Measurements from ENCODE around the gene PDK4.

PDK4 gene

GRCh38 chr7:95550546-95550945, 45.8 kb downstream of the PDK4 start:
- FAIRE-seq (no peak), DNase-seq (ENCODE audit: insufficient read length, low spot score) (no peak)
- TF ChIP-seq POLR2A (IDR thresholded peaks at IDR 0.05; ENCODE audit: low read depth, low read length) (no peak), SPI1 (IDR thresholded peaks at IDR 0.05; ENCODE audit: low read depth, low read length) (no peak), POU2F2 (IDR thresholded peaks at IDR 0.05; ENCODE audit: low read depth, low read length) (no peak), PAX5 (IDR thresholded peaks at IDR 0.05; ENCODE audit: insufficient read depth, low read length, severe bottlenecking) (no peak), POLR2AphosphoS5 (IDR thresholded peaks at IDR 0.05; ENCODE audit: low read depth, low read length) (no peak), TAF1 (IDR thresholded peaks at IDR 0.05; ENCODE audit: low read depth, low read length) (no peak)

GRCh38 chr7:95549818-95550529, 46.3 kb downstream of the PDK4 start:
- TF ChIP-seq PAX5 (IDR thresholded peaks at IDR 0.05; ENCODE audit: insufficient read depth, low read length, severe bottlenecking) = no peak
- no peak for TF ChIP-seq POLR2AphosphoS5 (IDR thresholded peaks at IDR 0.05; ENCODE audit: low read depth, low read length)
- TF ChIP-seq POU2F2 (IDR thresholded peaks at IDR 0.05; ENCODE audit: low read depth, low read length) = no peak
- no peak for TF ChIP-seq TAF1 (IDR thresholded peaks at IDR 0.05; ENCODE audit: low read depth, low read length)
- FAIRE-seq = no peak
- DNase-seq (ENCODE audit: insufficient read length, low spot score) = no peak

DNA sequence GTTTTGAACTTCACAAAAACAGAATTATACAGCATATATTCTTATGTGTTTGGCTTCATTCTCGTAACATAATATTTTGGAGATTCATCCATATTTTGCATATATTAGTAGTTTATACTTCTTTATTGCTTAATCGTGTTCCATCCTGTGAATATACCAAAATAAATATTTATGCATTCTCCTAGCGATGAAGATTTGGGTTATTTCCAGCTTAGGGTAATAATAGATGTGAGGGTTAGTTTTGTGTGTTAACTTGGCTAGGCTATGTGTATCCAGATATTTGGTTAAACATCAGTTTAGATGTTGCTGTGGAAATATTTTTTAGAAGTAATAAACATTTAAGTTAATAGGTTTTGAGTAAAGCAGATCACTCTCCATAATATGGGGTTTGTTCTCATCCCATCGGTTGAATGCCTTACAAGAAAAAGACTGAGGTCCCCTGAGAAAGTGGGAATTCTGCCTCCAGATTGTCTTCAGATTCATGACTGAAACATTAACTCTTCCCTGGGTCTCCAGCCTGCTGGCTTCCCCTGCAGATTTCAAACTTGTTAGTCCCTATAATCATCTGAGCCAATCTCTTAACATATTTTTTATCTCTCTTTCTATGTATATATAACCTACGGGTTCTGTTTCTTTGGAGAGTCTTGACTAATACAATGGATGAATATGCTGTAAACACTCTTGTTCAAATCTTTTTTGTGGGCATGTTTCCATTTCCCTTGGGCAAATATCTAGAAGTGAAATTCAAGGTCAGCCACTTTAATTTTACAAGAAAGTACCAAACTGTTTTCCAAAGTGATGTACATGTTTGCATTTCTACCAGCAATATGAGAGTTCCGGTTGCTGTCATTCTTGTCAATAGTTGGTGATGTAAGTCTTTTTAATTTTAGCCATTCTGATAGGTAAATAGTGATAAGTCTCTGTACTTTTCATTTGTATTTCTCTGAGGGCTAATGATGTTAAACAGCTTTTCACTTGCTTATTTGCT, 48.7 kb downstream of the PDK4 start:
- DNase-seq (ENCODE audit: insufficient read length, low spot score) (no peak), FAIRE-seq (no peak)
- TF ChIP-seq POU2F2 (IDR thresholded peaks at IDR 0.05; ENCODE audit: low read depth, low read length) (no peak), PAX5 (IDR thresholded peaks at IDR 0.05; ENCODE audit: insufficient read depth, low read length, severe bottlenecking) (no peak), TAF1 (IDR thresholded peaks at IDR 0.05; ENCODE audit: low read depth, low read length) (no peak), POLR2AphosphoS5 (IDR thresholded peaks at IDR 0.05; ENCODE audit: low read depth, low read length) (no peak), POLR2A (IDR thresholded peaks at IDR 0.05; ENCODE audit: low read depth, low read length) (no peak), SPI1 (IDR thresholded peaks at IDR 0.05; ENCODE audit: low read depth, low read length) (no peak)

GRCh38 chr7:95546647-95547046, 49.7 kb downstream of the PDK4 start:
- FAIRE-seq (no peak), DNase-seq (ENCODE audit: insufficient read length, low spot score) (no peak)
- TF ChIP-seq POU2F2 (IDR thresholded peaks at IDR 0.05; ENCODE audit: low read depth, low read length) (no peak), POLR2A (IDR thresholded peaks at IDR 0.05; ENCODE audit: low read depth, low read length) (no peak), TAF1 (IDR thresholded peaks at IDR 0.05; ENCODE audit: low read depth, low read length) (no peak), PAX5 (IDR thresholded peaks at IDR 0.05; ENCODE audit: insufficient read depth, low read length, severe bottlenecking) (no peak), SPI1 (IDR thresholded peaks at IDR 0.05; ENCODE audit: low read depth, low read length) (no peak), POLR2AphosphoS5 (IDR thresholded peaks at IDR 0.05; ENCODE audit: low read depth, low read length) (no peak)

DNA sequence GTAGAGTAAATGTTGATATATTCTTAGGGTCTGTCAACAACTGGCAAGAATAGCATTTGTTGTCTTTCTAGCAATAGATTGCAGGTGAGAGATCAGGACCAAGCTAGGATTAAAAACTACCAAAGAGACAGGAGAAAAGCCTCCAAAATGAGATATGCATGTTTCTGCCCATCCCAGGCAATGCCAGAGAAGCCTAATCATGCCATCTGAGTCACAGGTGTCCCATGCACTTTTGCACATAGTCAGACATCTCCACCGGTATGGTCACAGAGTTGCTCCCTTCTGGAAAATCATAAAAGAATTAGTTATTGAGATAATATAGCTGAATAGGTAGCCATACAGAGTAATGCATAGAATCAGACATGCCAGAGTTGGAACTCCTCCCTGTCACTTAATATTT, 50.6 kb downstream of the PDK4 start:
- FAIRE-seq (no peak), DNase-seq (ENCODE audit: insufficient read length, low spot score) (no peak)

DNA sequence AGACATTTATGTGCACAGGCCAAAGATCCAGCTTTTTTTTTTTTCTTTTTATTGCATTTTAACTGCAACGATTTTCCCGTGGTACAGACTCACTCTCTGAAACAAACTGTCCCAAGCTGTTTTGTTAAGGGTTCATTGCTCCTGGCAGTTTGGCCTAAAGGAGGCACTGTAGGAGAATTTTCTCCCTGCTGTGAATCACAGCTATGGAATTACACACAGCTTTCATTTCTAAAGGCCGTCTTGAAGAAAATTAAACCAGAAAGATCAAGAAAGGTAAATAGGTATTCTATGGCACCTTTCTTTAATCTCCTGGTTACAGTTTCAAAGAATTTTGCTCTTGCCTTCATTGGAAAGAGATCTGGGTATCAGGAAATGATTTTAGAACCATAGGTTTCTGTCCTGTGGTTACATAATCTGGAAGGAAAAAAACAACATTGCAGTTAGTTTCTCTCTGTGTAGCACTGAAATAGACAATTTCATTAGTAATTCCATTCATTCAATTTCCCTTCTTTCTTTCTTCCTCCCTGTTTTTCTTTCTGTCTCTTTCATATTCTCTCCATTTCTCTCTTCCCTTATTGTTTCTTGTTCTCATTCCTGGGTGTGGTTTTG, 51.2 kb downstream of the PDK4 start:
- TF ChIP-seq TAF1 (IDR thresholded peaks at IDR 0.05; ENCODE audit: low read depth, low read length) (no peak), POU2F2 (IDR thresholded peaks at IDR 0.05; ENCODE audit: low read depth, low read length) (no peak), POLR2AphosphoS5 (IDR thresholded peaks at IDR 0.05; ENCODE audit: low read depth, low read length) (no peak), POLR2A (IDR thresholded peaks at IDR 0.05; ENCODE audit: low read depth, low read length) (no peak), SPI1 (IDR thresholded peaks at IDR 0.05; ENCODE audit: low read depth, low read length) (no peak), PAX5 (IDR thresholded peaks at IDR 0.05; ENCODE audit: insufficient read depth, low read length, severe bottlenecking) (no peak)
- no peak for DNase-seq (ENCODE audit: insufficient read length, low spot score)
- no peak for FAIRE-seq

More for the DNA sequence above, 50.6 kb downstream of the PDK4 start:
- TF ChIP-seq SPI1 (IDR thresholded peaks at IDR 0.05; ENCODE audit: low read depth, low read length) (no peak), PAX5 (IDR thresholded peaks at IDR 0.05; ENCODE audit: insufficient read depth, low read length, severe bottlenecking) (no peak), TAF1 (IDR thresholded peaks at IDR 0.05; ENCODE audit: low read depth, low read length) (no peak), POU2F2 (IDR thresholded peaks at IDR 0.05; ENCODE audit: low read depth, low read length) (no peak), POLR2AphosphoS5 (IDR thresholded peaks at IDR 0.05; ENCODE audit: low read depth, low read length) (no peak), POLR2A (IDR thresholded peaks at IDR 0.05; ENCODE audit: low read depth, low read length) (no peak)

GRCh38 chr7:95544171-95544570, 52.1 kb downstream of the PDK4 start:
- FAIRE-seq = no peak
- DNase-seq (ENCODE audit: insufficient read length, low spot score) = no peak
- TF ChIP-seq PAX5 (IDR thresholded peaks at IDR 0.05; ENCODE audit: insufficient read depth, low read length, severe bottlenecking) (no peak), POLR2AphosphoS5 (IDR thresholded peaks at IDR 0.05; ENCODE audit: low read depth, low read length) (no peak), SPI1 (IDR thresholded peaks at IDR 0.05; ENCODE audit: low read depth, low read length) (no peak), TAF1 (IDR thresholded peaks at IDR 0.05; ENCODE audit: low read depth, low read length) (no peak), POLR2A (IDR thresholded peaks at IDR 0.05; ENCODE audit: low read depth, low read length) (no peak)

DNA sequence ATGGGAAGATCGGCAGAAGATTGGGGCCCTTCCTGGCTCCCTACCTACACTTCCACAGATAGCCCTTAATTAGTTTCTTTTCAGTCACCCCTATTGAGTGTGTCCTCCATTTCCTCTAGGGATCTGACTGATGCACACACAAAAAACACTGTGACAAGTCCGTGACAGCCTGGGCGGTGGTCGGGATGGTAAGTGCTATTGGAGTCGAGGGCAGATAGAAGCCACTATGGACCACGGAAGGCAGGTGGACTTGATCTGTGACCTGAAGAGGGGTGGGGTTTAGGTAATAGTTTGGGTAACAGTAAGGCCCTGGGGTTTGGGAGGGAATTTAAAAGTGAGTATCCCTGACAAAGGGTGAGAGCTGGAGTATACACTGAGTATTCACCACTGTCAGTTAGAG, 53.0 kb downstream of the PDK4 start:
- no peak for FAIRE-seq
- TF ChIP-seq TAF1 (IDR thresholded peaks at IDR 0.05; ENCODE audit: low read depth, low read length) = no peak
- TF ChIP-seq POLR2AphosphoS5 (IDR thresholded peaks at IDR 0.05; ENCODE audit: low read depth, low read length) = no peak
- TF ChIP-seq POLR2A (IDR thresholded peaks at IDR 0.05; ENCODE audit: low read depth, low read length) = no peak
- no peak for TF ChIP-seq PAX5 (IDR thresholded peaks at IDR 0.05; ENCODE audit: insufficient read depth, low read length, severe bottlenecking)
- no peak for TF ChIP-seq SPI1 (IDR thresholded peaks at IDR 0.05; ENCODE audit: low read depth, low read length)
- no peak for TF ChIP-seq POU2F2 (IDR thresholded peaks at IDR 0.05; ENCODE audit: low read depth, low read length)
- no peak for DNase-seq (ENCODE audit: insufficient read length, low spot score)

DNA sequence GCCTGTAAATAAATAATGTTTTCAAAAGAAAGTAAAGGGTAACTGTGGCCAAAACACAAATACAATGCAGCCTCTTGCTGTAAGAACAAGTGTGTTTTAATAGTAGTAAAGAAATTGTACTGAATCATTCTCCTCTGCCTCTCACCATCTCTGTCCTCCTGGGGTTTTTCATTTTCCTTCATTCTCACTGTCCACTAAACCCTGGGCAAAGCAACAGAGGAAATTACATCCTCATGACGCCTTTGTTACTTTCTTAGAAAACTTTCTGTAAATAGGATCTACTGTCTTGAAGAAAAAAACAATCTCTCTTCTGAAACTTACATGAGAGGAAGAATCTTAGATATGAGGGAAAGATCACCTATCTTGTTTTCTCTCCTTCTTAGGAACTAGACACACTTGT, 56.0 kb downstream of the PDK4 start:
- TF ChIP-seq POLR2AphosphoS5 (IDR thresholded peaks at IDR 0.05; ENCODE audit: low read depth, low read length) = no peak
- no peak for TF ChIP-seq TAF1 (IDR thresholded peaks at IDR 0.05; ENCODE audit: low read depth, low read length)
- TF ChIP-seq POLR2A (IDR thresholded peaks at IDR 0.05; ENCODE audit: low read depth, low read length) = no peak
- no peak for TF ChIP-seq SPI1 (IDR thresholded peaks at IDR 0.05; ENCODE audit: low read depth, low read length)
- TF ChIP-seq POU2F2 (IDR thresholded peaks at IDR 0.05; ENCODE audit: low read depth, low read length) = no peak
- no peak for TF ChIP-seq PAX5 (IDR thresholded peaks at IDR 0.05; ENCODE audit: insufficient read depth, low read length, severe bottlenecking)
- FAIRE-seq (no peak), DNase-seq (ENCODE audit: insufficient read length, low spot score) (no peak)

All from GM12891 (cell line).